Left renal cortex interstitium (tissue), 4 donors: ENCODE measurements around the gene NAT14. TPM values are rescaled to one million over a fixed set of nuclear protein-coding genes. Genes with fewer than 3 reads are reported as not detected.
"Not testable (repeated sequence)": the region's sequence is repeated elsewhere in the genome, so short reads cannot be mapped to it uniquely, and the experiment has no call there.

Source experiments
- DNase-seq, 4 donors: peaks; one replicate each; pipeline ENCODE4 v3.0.0-alpha.2; 2013; ENCODE audit warnings: low read depth in 4 of 4, low spot score in 2 of 4, missing footprints in 1 of 4
- polyA plus RNA-seq, 4 donors: library from polyadenylated mRNA; unstranded; fragments of 120-200 nt; gene quantifications; one replicate each; pipeline ENCODE4 v1.2.1, GENCODE V29; 2013; ENCODE audit not compliant: insufficient read length in 4 of 4

The NAT14 gene
- polyA plus RNA-seq: 10 to 100 TPM; 41.9 to 74.3 (median 57.1) TPM

DNA sequence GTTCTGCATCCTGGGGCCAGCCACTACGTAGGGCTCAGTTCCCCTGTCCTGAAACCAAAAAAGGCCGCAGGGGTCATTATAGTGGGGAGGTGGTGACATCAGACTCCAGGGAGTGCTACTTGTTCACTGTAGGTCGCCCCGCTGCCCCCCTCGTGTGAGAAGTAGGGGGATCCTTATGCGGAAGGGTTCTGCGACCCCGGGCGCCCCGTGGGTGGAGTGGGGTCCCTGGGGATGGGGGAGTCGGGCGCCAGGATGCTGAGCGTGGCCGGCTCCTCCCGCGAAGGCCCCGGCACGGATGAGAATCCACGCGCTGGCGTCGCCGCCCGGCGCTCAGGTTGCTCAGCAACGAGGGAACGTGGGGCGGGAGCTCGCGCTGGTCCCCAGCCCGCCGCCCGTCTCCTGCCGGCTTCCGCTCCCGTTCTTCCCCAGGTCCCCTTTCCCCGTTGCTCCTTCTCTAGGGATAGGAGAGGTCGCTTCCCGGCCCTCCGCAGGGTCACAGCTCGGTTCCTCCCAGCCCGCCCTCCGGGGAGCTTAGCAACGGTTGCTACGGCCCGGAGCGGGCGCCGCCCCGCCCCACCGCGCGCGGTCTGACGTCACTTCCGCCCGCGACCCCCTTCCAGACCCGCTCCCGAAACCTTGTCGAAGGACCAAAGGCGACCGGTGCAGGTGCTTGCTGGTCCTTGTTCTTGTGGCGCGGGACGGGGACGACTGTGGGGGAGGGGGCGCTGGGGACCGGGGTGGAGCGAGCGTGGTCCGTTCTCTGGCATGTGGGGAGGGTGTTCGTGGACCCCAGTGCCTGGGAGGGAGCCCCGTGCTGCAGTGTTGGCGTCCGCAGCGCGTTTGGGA is at the start of gene NAT14:
Gene NAT14 (plus strand): TSS at position 596 of the 846 bp plus-strand sequence. CDS start 521 bp downstream, outside the sequence.
- DNase-seq: no peak

DNA sequence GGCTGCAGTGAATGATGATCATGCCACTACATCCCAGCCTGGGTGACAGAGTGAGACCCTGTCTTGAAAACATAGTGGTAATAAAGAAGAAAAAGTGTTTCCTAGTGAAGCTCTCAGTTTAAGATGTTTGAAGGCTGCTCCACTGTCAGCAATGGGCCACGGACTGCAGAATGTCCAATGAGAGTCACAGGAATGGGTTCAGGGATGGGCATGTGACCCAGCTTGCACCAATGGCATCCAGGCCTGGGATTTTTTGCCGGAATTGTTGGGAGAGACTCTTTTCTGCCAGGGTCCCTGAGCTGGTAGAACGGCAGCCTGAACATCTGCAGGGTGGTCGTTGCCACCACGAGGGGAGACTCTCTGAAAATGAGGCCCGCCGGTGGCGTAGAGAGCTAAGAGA is 48.1 kb upstream of the NAT14 start:
- no peak for DNase-seq

DNA sequence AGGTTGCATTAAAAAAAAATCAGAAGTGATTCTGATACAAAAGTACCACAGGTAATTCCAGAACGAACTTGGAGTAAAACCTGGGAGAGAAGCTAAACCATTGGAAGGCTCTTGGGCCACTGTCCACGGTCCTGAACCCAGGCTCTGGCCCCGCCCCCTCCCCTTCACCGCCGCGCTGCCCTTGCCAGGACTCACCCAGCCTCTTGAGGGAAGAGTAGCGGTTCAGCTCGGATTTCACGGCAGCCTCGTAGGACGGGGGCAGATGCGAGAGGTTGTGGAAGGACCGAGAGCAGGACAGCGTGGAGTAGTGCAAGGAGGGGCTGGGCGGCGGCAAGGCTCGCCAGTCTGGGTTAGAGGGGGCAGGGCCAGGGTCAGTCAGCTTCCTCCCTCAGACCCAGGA is 47.6 kb upstream of the NAT14 start:
- DNase-seq: peak in 1 of 4 donors; percentile 65

GRCh38 chr19:55439052-55439451 is 45.9 kb upstream of the NAT14 start:
- no peak for DNase-seq

DNA sequence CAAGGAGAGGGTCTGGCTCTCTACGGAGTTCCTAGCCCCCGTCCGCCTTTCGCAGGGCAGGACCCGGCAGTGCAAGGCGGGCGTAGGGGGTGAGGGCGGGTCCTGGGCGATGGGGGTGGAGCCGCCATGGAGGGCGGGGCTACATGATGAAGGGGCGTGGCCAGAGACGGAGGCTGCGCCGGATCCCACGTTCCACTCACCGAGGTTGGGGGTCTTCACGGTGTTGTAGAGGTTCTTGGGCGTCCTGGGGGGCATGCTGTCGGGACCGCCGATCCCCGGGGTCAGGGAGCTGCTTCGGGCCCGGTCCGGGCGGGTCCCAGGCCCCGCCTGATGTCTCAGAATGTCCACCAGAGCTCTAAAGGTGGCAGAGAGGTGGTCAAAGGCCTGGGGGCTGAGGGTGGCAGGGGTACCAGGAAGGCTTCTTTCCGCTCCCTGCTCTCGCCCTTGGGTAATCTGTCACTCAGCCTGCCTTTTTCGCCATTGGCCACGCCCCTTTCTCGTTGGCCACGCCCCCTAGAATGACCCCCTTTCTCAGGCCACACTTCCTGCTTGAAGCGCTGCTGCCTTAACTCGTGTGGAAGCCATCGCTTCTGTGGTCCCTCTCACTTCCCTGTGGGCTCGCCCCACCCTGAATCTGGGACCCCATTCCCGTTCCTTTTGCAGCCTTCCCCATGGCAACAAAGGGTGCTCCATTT is 44.4 kb upstream of the NAT14 start:
- DNase-seq: no peak

DNA sequence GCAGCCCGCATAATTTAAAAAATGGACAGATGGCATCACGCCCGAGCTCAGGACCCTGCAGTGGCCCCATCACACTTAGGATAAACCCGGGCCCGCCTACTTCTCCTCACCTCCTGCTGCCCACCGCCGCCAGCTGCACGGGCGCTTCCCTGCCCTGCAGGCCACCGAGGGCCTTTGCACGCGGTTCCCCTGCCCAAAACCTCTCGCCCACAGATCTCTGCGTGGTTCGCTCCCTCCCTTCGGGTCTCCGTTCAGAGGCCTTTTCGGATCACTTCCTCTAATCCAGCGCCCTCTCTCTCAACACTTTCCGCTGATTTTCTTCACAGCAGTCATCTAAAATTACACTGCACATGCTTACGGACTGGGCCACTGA is 43.7 kb upstream of the NAT14 start:
- DNase-seq: no peak

- DNase-seq: no peak
These were observed 43.2 kb upstream of the NAT14 start for GRCh38 chr19:55441692-55442321.

DNA sequence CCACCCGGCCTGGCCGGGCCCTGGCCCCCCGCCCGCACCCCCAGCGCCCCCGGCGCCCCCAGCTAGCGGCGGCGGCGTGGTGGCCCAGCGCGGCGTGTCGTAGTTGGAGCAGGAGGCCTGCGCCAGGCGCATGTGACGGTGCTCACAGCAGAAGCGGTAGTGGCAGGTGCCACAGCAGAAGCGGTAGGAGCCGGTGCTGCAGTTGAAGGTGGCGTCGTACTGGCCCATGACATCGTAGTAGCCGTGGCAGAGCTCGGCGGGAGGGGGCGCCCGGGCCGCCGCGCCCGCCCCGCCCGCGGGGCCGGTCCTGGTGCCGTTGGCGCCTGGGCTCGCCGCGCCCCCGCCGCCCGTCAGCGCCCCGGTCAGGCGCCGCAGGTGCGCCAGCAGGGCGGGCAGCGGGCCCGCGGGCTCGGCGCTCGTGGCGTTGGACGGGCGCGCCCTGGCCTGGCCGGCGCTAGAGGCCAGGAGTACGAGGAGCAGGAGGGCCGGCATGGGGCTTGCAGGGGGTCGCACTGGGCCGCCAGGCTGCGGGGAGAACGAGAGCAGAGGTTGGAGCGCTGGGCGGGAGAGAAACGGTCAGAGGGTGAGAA is 42.5 kb upstream of the NAT14 start:
- DNase-seq: no peak

DNA sequence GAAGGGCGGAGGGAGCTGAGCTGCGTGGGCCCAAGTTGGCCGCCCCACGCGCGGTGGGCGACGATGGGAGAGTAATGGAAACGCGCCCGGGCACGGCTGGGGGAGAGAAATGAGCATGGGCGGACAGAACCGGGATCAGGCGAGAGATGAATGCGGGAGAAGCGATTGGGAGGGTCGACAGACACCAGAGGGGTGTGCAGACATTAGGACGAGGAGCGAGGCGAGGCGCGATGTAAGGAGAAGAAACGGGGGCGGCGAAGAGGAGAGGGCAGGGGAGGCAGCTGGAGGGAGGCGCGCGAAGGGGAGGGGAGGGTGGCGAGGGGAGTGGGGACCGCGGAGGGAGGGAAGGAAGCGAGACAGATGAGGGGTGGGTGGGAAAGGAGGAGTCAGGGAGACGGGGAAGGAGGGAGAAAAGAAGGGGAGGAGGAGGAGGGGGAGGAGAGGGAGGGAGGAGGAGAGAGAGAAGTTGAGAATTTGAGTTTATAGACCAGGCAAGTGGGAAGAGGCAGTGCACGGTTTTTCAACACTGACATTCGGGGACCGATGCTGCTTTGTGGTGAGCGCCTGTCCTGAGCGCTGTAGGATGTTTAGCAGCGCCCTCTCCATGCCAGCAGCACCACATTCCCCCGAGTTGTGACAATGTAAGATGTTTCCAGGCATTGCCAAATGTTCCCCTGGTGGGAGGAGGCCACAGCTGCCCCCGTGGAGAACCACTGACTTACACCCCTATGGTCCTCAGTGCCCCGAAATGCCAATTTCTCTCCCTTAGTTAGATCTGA is 41.8 kb upstream of the NAT14 start, which contains the start of gene SHISA7:
Gene SHISA7 (minus strand): TSS at position 256 of the 779 bp plus-strand sequence. CDS start 437 bp downstream, outside the sequence.
- DNase-seq: no peak

- DNase-seq: no peak
These were observed 41.0 kb upstream of the NAT14 start for GRCh38 chr19:55443824-55444480.

- no peak for DNase-seq
These were observed 40.3 kb upstream of the NAT14 start for GRCh38 chr19:55444646-55445045.

- DNase-seq: no peak
These were observed 38.9 kb upstream of the NAT14 start for GRCh38 chr19:55446060-55446459.

DNA sequence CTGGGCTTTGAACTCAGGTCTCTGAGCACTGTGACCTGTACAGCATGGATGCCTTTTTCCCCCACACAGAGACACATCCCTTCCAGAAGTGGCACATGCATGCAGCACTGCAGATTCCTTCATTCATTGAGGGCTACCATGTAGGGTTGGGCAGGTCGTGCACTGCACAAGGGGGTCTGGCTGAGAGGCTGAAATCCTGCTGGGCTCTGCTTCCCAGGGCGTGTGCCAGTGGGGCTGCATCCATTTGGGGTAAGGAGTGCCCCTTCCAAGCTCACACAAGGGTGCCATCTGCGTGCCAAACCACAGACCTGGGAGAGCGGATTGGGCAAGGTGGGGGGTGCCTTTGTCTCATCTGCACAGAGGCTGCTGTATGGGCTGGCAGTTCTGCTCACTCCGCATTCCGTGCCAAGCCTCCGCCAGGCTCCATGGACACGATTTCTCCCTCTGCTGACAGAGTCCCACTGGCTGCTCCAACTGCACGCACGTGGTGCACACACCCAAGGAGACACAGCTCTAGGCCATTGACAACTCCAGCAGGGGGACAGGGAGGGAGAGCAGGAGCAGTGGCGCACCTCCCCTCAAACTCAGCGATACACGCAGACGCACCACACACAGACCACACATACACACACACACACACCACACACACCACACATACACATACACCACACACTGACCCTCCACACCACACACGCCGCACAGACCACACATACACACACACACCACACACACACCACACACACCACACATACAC is 37.4 kb upstream of the NAT14 start:
- no peak for DNase-seq

GRCh38 chr19:55448175-55448490 is 36.9 kb upstream of the NAT14 start:
- not testable (repeated sequence) for DNase-seq

DNA sequence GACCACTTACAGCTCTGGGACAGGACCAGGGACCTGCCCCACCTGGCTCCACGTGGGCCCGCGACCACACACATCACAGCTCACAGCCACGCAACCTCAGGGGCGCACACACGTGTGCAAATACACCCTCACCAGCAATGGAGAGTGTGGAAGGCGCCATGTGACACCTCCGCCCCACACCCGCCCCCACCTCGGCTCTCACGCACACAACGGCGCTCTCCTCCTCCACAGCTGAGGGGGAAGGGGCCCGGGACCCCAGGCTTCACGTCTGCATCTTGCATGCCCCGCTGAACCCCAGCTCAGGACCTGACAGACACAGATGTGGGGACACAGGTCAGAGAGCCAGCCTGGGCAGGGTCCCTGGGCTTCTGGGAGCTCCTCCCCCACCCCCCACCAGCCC is 35.5 kb upstream of the NAT14 start:
- no peak for DNase-seq

- DNase-seq: no peak
These were observed 33.6 kb upstream of the NAT14 start for GRCh38 chr19:55451163-55451964.

DNA sequence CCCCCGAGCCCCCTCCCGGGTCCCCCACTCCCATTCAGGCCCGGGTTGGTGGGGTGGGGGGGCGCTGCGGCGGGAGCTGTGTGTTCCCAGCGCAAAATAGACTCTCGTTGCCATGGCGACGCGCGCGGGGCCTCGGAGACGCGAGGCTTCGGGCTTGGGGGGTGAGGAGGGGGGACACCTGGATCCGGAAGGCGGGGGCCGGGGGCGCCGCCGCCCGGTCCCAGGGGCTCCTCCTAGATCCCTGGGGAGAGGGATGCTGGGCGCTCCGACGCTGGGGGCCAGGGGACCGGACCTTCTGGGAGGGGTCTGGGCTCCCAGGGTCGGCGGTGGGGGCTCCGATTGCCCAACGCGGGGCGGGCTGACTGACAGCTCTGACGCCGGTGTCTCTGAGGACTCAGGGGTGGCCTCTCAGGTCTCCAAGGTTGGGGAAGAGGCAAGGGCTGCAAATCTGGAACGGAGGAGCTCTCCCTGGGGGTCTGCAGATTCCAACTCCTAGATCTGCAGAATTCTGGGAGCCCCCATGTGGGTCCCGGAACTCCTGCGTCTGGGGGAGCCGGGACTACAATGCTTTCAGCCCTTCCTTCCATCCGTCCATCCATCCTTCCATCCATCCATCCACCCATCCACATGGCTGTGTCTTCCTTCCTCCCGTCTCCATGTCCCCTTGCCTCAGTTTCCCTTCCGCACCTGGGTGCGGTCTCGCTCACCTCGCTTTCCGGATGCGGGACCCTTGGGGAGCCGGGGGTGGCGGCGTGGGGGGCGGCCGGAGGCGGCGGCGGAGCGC is 32.8 kb upstream of the NAT14 start:
- no peak for DNase-seq
